Measurements from ENCODE around the gene NOL12.
"Not testable (repeated sequence)": the region's sequence is repeated elsewhere in the genome, so short reads cannot be mapped to it uniquely, and the experiment has no call there.

NOL12 gene, protein sequence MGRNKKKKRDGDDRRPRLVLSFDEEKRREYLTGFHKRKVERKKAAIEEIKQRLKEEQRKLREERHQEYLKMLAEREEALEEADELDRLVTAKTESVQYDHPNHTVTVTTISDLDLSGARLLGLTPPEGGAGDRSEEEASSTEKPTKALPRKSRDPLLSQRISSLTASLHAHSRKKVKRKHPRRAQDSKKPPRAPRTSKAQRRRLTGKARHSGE

DNA sequence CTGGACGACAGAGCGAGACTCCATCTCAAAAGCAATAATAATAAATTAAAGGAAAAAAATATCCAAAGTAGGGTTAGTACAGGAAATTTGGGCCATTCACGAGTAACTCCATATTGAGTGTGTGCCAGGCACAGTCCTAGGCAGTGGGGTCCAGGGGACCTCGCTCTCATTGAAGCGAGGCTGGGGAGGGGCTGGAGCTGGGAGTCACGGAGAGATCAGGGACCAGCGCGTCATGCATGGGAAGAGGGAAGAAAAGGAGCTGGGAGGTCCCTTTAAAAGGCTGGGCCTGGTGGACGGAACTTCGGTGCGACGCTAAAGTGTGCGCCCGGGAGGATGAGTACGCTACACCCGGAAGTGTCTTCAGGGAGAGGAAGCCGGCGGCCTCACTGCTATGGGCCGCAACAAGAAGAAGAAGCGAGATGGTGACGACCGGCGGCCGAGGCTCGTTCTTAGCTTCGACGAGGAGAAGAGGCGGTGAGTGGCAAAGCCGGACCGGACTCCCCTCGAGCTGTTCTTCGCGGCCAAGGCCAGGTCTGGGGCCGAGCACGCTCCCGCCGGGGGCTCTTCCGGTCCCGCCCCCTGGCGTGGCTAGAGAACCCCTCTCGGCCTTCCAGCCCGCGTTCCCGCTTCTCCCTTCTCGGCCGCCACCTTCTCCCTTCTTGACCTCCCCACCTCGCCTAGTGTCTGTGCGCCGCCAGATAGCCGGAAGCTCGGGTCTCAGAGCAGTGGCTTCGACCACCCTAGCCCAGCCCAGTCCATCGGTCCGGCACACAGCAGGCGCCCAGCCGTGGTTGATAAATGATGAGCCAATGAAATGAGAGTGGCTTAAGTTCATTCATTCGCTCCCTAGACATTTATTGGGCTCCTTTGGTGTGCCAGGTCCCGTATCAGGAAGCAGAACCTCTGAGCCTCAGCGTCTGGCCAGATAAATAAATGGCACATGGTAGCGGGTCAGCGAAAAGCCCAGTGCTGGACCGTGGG is at the start of gene NOL12:
NOL12 (plus strand) TSS at position 342 of the 981 bp plus-strand sequence; CDS start at position 392, 50 bp downstream.
- peak; percentile 75 for DNase-seq

DNA sequence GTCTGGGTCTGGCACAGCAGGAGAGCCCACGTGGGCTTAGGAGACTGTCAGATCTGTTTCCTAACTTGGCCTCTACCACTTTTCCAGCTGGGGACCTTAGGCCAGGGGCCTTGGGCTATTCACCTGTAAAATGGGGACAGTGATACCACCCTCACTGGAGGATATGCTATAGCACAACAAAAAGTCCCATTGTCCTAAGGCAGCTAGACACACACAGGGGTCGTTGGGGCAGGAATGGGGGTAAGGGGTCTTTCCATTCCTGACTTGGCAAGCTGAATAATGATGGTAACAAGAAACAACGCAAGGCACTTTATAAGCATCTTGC is 49.2 kb upstream of the NOL12 start:
- DNase-seq: no peak

DNA sequence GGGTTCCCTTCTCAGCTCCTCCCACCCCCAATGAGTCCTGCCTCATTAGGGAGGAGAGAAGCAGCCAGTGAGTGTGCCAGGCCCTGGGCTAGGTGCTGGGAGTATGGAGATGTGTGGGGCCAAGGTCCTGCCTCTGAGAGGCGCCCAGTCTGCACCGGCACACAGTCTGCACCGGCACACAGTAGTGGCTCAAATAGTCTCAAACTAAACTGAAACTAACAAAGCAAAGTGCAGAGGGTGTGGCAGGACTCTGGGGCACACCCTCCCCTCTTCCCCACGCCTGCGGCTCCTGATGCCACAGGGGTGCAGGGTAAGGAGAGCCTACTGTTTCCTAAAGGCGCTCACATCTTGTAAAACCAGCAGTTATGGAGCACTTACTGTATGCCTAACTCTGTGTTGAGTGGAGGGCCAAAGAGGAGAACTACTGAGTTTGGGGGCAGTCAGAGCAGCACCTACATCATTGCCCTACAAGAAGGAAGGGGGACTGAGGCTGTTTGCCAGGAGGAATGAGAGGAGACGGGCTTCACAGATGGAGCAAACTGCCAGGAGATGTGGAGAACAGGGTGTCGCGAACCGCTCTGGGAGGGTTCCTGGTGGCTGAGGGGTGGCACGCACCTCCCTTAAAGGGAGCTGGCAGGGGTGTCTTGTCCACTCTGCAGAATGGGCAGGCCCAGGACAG is 47.6 kb upstream of the NOL12 start:
- DNase-seq: peak; percentile 32

DNA sequence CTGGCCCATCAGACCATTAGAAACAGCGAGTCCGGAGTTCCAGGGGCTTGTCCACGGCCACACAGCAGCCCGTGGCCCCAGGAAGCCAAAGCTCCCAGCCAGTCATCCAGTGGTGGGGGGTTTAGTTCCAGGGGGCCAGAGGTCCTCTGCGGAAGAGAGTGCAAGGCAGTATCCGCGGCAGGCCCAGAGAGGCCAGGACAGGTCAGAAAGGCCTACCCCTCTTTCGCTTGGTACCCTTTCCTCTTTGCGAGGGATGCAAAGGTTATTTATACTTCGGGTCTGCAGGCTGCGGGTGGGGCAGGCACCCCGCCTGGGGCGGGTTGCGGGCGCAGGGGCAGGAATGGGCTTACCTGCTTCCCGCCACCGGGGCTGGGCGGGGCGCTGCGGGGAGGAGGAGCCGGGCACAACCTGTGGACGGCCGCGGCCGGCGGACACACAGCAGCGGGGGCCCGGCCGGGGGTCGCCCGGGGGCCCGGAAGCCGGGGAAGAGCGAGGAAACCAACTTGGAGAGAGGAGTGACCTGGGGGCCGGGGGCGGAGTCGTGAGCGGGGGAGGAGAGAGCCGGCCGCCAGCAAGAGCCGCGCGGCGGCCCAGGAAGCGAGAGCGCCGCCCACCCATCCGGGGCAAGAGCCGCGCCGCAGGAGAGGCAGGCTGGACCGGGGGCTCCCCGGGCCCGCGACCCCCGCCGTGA is 46.9 kb upstream of the NOL12 start, which contains the start of gene SH3BP1:
SH3BP1 (plus strand) TSS at position 600 of the 691 bp plus-strand sequence. CDS start 119 bp downstream, outside the sequence.
- DNase-seq: peak; percentile 33

DNA sequence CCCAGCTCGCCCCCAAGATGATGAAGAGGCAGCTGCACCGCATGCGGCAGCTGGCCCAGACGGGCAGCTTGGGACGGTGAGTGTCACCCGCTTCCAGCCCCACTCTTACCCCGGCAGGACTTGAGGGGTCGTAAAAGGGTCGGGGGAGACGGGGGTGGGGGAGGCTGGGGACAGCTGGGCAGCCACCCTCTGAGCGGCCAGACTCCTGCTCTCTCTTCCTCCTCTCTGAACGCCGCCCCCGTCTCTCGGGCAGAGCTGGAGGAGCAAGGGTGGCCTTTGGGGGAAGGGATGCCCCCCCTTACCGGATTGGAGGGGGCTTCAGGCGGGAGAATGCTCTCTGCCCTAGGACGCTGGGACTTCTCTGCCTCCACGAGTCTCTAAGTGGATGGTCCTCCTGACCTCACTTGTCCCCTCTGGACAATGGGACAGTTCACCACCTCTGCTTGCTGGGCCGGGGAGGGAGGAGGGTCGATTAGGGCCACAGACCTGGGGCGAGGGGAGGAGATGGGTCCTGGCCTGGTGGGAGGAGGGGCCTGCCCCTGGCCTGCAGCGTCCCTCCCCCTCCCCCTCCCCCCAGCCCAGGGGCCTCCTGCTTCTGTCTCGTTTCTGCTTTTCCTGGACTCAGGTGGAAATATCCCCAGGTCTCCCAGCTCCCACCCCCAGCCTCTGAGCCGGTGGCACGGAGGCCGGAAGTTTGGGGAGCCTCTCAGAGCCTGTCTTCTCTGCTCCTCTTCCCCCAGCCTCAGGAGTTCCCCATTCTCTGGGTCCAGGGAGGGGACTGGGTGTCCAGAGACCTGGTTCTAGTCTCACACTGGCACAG is 46.2 kb upstream of the NOL12 start:
- no peak for DNase-seq

DNA sequence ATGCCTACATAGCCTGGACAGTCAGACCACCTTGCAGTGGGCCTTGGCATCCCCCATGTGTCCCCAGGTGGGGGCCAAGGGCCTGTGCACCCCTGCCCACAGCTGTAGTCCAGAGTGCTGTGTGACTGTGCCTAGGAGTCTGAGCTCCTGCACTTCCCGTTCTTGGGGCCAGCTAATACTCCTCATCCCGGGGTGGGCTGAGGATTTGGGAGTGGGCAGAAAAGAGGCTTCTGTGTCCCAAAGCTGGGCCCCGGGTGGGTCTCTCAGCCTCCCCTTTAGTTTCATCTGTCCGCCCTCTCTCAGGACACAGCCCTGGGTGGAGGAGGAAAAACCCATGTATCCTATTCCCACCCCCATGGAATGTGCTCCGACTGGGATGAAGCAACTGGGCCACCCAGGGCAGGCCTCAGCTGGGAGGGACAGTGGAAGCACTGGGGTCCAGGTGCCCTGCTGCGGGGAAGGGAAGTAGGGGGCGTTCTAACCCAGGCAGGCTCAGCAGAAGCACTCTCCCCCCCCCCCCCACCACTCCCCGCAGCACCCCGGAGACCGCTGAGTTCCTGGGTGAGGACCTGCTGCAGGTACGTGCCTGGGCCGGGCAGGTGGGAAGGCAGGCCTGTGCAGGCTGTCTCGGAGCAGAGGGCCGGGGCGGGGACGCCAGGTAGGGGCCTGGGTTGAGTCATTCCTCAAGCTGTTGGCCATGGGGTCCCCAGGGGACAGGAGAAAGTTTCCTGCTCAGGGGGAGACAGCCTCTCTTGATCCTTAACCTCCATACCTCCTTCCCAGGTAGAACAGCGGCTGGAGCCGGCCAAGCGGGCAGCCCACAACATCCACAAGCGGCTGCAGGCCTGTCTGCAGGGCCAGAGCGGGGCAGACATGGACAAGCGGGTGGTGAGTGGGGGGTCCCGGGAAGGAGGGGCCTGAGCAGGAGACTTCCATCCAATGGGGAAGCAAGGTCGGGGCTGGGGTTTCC is 45.3 kb upstream of the NOL12 start:
- DNase-seq: no peak

DNA sequence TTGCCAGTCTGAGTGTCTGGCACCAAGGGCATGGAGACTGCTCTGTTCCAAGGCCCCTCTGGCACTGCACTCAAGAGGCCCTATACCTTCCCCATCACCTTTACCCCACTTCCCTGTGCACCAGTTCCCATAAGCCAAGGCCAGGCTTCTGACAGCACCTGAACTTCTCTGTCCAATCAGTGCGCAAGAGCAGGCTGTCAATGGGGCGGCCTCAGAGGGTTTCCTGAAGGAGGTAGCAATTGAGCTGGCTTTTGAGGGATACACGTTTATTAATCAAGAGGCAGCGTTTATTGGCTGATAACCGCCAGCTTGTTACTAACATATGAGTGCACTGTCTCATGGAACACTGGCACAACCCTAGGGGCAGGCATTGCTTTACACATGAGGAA is 44.6 kb upstream of the NOL12 start:
- no peak for DNase-seq

DNA sequence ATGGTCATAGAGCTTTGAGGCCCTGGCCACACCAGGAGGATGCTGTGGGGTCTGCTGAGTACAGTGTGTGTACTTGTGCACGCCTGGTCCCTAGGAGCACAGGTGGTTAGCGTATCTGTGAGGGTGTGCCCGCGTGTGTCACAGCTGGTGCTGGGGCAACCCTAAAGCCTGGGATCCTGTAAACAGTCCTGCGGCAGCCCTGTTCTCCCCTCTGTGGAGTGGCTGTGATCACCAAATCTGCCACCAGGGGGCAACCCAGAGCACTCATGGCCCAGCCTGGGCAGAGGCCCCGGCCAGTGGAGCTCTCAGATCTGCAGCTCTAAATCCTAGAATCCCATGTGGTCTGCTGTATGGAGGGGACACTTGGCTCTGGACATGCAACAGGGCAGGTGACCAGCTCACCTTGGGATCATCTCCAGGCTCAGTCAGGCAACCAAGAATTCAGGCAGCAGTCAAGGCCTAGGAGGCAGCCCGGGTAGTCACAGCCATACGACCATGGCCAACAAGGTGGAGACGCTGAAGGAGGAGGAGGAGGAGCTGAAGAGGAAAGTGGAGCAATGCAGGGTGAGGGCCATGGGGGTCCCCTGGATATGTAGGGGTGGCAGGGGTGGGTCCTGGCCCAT is 42.8 kb upstream of the NOL12 start:
- DNase-seq: peak; percentile 84

DNA sequence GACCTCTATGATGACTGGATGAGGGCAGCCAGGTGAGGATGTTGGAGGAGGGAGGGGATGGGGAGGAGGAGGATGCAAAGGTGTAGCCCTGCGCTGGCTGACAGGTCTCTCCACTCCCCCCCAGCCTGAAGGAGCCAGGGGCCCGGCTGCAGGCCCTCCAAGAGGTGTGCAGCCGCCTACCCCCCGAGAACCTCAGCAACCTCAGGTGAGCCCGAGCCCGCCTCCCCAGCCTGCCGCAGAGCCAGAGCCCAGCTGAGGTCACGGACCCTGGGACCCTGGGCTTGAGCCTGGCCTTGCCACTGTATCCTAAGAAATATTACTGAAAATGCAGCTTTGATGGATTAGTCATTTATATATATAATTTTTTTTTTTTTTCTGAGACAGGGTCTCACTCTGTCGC is 38.8 kb upstream of the NOL12 start:
- no peak for DNase-seq

DNA sequence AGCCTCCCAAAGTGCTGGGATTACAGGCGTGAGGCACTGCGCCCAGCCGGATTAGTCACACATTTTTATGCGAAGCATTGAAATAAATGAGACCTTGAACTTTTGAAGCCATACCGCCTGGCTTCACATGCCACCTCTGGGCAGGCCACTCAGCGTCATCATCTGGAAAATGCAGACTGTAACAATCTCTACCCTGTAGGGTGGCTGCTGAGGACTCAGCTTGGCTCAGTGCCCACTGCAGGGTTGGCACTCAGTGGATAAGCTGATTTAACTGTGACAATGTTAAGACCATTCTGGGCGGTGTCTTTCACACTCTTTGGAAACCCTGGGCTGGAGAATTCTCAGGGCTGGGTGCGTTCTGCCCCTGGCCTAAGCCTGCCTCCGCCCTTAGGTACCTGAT is 38.2 kb upstream of the NOL12 start:
- no peak for DNase-seq

DNA sequence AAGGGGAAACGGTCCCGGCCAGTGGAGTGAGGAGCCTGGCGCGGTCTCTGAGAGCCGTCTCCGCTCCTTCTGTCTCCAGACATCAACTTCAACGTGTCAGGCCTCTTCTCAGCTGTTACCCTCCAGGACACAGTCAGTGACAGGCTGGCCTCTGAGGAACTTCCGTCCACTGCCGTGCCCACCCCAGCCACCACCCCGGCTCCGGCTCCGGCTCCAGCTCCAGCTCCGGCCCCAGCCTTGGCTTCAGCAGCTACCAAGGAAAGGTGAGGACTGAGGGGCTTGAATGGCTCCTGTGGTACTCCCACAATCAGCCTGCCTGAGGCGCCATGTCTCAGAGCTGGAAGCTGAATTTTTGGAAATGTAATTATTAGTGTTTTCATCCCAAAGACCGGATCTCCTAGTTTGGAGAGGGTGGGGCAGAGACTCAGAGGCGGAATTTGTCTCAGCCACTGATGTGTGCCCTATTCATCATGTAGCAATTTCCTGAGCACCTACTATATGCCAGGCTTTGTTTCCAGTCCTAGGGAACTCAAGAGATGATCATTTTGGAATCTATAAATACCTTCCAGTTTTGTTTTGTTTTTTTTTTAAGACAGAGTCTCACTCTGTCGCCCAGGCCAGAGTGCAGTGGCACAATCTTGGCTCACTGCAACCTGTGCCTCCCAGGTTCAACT is 35.5 kb upstream of the NOL12 start:
- DNase-seq: no peak

DNA sequence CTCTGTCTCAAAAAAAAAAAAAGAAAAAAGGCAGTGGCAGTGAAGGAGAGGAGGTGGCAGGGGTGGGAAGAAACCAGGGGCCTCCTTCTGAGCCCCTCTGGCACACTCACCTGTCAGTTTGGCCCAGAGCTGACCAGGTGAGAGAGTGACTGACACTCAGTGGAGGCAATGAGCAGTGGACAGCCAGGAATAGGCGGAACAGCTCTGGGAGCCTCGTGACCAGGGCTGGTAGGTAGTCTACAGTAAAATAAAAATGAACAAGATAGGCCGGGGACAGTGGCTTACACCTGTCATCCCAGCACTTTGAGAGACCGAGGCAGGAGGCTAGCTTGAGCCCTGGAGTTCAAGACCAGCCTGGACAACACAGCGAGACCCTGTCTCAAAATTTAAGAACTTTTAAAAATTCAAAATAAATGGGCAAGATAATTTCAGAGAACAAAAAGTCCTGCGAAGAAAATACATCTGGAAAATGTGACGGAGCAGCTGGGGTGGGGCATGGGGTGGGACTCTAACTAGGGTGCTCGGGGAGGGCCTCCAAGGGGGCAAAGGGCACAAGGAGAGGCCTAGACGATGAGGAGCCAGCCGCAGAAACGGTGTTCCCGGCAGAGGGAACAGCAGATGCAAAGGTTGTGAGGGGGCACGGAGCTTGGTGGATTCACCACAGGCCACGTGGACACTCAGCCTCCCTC is 31.4 kb upstream of the NOL12 start:
- DNase-seq: no peak

DNA sequence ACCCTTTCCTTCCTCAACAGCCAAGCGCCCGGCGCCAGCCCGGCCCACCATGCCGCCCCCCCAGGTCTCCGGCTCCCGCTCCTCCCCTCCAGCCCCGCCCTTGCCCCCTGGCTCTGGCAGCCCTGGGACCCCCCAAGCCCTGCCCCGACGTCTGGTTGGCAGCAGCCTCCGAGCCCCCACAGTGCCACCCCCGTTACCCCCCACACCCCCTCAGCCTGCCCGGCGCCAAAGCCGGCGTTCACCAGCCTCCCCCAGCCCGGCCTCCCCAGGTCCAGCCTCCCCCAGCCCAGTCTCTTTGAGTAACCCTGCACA is 30.9 kb upstream of the NOL12 start:
- no peak for DNase-seq

DNA sequence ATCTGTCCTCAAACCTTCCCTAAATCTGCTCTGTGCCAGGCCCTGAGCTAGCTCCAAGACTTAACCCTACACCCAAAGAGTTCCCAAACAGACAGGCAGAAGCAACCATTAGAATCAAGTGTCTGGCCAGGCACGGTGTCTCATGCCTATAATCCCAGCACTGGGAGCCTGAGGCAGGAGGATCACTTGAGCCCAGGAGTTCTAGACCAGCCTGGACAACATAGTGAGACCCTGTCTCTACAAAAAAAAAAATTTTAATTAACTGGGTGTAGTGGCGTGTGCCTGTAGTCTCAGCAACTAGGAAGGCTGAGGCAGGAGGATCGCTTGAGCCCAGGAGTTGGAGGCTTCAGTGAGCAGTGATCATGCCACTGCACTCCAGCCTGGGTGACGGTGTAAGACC is 29.6 kb upstream of the NOL12 start:
- DNase-seq: not testable (repeated sequence)

DNA sequence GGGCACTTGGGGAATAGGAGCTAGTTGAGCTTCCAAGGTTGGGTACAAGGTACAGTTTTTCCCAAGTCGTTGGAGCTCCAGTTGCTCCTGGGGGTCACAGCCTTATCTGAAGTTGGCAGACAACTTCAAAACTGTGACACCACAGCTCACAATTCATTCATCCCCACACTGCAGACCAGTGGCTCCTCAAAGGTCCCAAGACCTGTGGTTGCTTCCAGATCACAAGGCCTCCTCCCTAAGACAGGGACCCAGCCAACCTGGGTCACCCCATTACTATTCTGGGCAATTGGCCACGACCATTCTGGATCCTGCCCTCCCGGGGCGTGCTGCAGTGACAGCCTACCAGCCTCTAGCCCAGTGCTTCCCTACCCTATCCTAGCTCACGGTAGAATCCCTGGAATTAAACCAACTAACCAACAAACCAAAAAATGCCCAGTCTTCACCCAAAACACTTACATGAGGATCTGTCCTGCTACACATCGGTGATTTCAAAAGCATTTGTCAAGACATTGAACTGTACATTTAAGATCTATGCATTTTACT is 28.5 kb upstream of the NOL12 start:
- DNase-seq: no peak

DNA sequence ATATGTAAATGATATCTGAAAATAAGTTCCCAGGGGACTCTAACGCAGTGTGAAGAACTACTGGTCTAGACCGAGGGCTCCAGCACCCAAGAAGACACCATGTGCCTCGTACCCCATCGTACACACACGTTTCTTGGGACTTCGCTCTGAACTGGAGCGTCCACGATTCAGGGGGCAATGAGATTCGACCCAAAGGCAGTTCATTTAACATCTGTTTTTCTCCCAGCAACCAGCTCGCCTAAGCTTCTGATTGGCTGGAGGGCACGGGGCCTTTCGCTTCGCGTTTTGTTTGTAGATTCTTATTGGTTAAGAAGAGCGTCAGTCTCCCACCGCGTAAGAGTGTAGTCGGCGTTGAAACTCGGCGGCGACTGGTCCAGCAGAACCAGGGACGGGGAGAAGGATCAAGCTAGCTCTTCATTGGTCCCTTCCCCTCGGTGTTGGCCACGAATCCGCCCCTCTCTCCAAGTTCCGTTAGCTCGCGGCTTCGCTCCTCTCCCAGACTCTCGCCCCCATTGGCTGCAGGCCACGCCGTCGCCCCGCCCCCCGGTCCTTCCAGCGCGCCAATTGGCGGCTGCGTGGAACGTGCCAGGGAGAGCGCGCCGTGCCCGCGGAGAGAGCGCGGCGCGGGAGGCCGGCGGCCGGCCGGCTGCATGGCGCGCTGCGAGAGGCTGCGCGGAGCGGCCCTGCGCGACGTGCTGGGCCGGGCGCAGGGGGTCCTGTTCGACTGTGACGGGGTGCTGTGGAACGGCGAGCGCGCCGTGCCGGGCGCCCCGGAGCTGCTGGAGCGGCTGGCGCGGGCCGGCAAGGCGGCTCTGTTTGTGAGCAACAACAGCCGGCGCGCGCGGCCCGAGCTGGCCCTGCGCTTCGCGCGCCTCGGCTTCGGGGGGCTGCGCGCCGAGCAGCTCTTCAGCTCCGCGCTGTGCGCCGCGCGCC is 27.7 kb upstream of the NOL12 start, which contains the start of gene PDXP:
PDXP (plus strand) TSS at position 591 of the 933 bp plus-strand sequence; CDS start at position 651, 60 bp downstream.
- DNase-seq: peak; percentile 98

DNA sequence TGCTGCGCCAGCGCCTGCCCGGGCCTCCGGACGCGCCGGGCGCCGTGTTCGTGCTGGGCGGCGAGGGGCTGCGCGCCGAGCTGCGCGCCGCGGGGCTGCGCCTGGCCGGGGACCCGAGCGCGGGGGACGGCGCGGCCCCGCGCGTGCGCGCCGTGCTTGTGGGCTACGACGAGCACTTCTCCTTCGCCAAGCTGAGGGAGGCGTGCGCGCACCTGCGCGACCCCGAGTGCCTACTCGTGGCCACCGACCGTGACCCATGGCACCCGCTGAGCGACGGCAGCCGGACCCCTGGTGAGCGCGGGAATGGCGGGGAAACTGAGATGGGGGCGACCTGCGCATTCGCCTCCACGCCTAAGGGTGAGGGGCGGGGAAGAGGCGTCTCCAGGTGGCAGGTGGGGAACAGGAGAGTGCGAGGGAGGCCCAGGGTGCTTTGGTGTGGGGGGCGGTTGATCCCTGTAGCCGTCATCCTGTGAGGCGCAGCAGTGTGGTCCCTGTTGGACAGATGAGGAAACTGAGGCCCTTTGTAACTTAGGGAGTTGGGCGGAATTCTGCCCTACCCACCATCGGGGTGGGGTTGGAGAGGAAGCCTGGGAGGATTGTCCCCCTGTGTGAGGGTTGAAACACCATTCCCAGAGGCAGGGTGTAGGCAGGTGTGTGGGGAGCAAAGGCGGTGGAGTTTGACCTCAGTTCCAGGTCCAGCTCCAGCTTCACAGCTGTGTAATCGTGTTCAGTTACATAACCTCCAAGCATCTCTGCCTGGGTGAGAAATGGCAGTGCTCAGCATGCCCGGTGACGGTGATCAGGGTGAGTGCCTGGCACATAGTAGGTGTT is 26.9 kb upstream of the NOL12 start:
- DNase-seq: no peak
